Measurements from ENCODE around the gene OSTF1. TPM values are rescaled to one million over a fixed set of nuclear protein-coding genes. Genes with fewer than 3 reads are reported as not detected.

Gene OSTF1
- total and polyA plus RNA-seq, 2 experiments from 2014 or later: 34.9 to 70.9 TPM

GRCh38 chr9:75046725-75047345 lies 41.5 kb upstream of the OSTF1 start:
- no peak overlapping the region for H3K27ac ChIP-seq
- no peak overlapping the region for H3K9ac ChIP-seq
- no peaks in the 10 kb centered on the region for H3K9me2 ChIP-seq (ENCODE audit: insufficient read depth)
- 72 to 78% methylated on average over 3 of the region's 3 CpGs for WGBS, 2 experiments (ENCODE audit: low coverage in 1 of 2, low lambda C conversion rate in 2 of 2, missing lambda C conversion rate in 2 of 2)
- no peaks in the 10 kb centered on the region for H4K20me1 ChIP-seq (ENCODE audit: insufficient read depth)
- no peaks in the 10 kb centered on the region for H3K27me3 ChIP-seq (replicated peaks; ENCODE audit: insufficient read depth)
- H3K9me3 ChIP-seq (ENCODE audit: low read depth): no peaks in the 10 kb centered on the region
- H3K79me2 ChIP-seq (ENCODE audit: insufficient read depth): no peaks in the 10 kb centered on the region
- H3F3A ChIP-seq (ENCODE audit: insufficient read depth): no peaks in the 10 kb centered on the region
- no peak overlapping the region for H3K4me2 ChIP-seq (ENCODE audit: unreplicated experiment)
- DNase-seq: no peak
- no peak overlapping the region for H2AFZ ChIP-seq
- H3K36me3 ChIP-seq (ENCODE audit: low read depth): no peaks in the 10 kb centered on the region
- in situ Hi-C loops (cut with MboI): no loop called here
- no peaks in the 10 kb centered on the region for H3K4me1 ChIP-seq (ENCODE audit: insufficient read depth)
- H3K4me3 ChIP-seq: no peak overlapping the region
- TF ChIP-seq EZH2 (IDR thresholded peaks at IDR 0.05; ENCODE audit: insufficient read depth, poor library complexity, severe bottlenecking): no peak
- no peak for TF ChIP-seq EZH2phosphoT487 (IDR thresholded peaks at IDR 0.05; ENCODE audit: insufficient read depth, low read depth)

GRCh38 chr9:75047506-75047905 lies 40.8 kb upstream of the OSTF1 start:
- no peaks in the 10 kb centered on the region for H3K79me2 ChIP-seq (ENCODE audit: insufficient read depth)
- no peaks in the 10 kb centered on the region for H3K4me1 ChIP-seq (ENCODE audit: insufficient read depth)
- in situ Hi-C loops (cut with MboI): no loop called here
- no peak for TF ChIP-seq EZH2phosphoT487 (IDR thresholded peaks at IDR 0.05; ENCODE audit: insufficient read depth, low read depth)
- TF ChIP-seq EZH2 (IDR thresholded peaks at IDR 0.05; ENCODE audit: insufficient read depth, poor library complexity, severe bottlenecking): no peak
- H4K20me1 ChIP-seq (ENCODE audit: insufficient read depth): no peaks in the 10 kb centered on the region
- DNase-seq: no peak
- no peaks in the 10 kb centered on the region for H3K36me3 ChIP-seq (ENCODE audit: low read depth)
- no peaks in the 10 kb centered on the region for H3K9me3 ChIP-seq (ENCODE audit: low read depth)
- no peak overlapping the region for H3K9ac ChIP-seq
- H3K4me3 ChIP-seq: no peak overlapping the region
- no peak overlapping the region for H2AFZ ChIP-seq
- no peak overlapping the region for H3K27ac ChIP-seq
- no peak overlapping the region for H3K4me2 ChIP-seq (ENCODE audit: unreplicated experiment)
- no peaks in the 10 kb centered on the region for H3K27me3 ChIP-seq (replicated peaks; ENCODE audit: insufficient read depth)
- 44 to 49% methylated on average over 2 of the region's 2 CpGs for WGBS, 2 experiments (ENCODE audit: low coverage in 1 of 2, low lambda C conversion rate in 2 of 2, missing lambda C conversion rate in 2 of 2)
- no peaks in the 10 kb centered on the region for H3K9me2 ChIP-seq (ENCODE audit: insufficient read depth)
- H3F3A ChIP-seq (ENCODE audit: insufficient read depth): no peaks in the 10 kb centered on the region

- Histone ChIP-seq H3K36me3 (ENCODE audit: low read depth) (no peaks in the 10 kb centered on the region), H3K4me2 (ENCODE audit: unreplicated experiment) (no peak overlapping the region), H3K9me2 (ENCODE audit: insufficient read depth) (no peaks in the 10 kb centered on the region), H3K27ac (no peak overlapping the region), H3K4me3 (no peak overlapping the region), H3K27me3 (replicated peaks; ENCODE audit: insufficient read depth) (no peaks in the 10 kb centered on the region), H3K4me1 (ENCODE audit: insufficient read depth) (no peaks in the 10 kb centered on the region), H4K20me1 (ENCODE audit: insufficient read depth) (no peaks in the 10 kb centered on the region), H3K9me3 (ENCODE audit: low read depth) (no peaks in the 10 kb centered on the region), H2AFZ (no peak overlapping the region), H3F3A (ENCODE audit: insufficient read depth) (no peaks in the 10 kb centered on the region), H3K79me2 (ENCODE audit: insufficient read depth) (no peaks in the 10 kb centered on the region), H3K9ac (no peak overlapping the region)
- TF ChIP-seq EZH2 (IDR thresholded peaks at IDR 0.05; ENCODE audit: insufficient read depth, poor library complexity, severe bottlenecking): no peak
- no peak for TF ChIP-seq EZH2phosphoT487 (IDR thresholded peaks at IDR 0.05; ENCODE audit: insufficient read depth, low read depth)
- no peak for DNase-seq
- in situ Hi-C loops (cut with MboI): no loop called here
Observed at GRCh38 chr9:75051285-75051684, 37.0 kb upstream of the OSTF1 start.

GRCh38 chr9:75053869-75054268 lies 34.4 kb upstream of the OSTF1 start:
- H3K9me2 ChIP-seq (ENCODE audit: insufficient read depth): no peaks in the 10 kb centered on the region
- no peaks in the 10 kb centered on the region for H3K27me3 ChIP-seq (replicated peaks; ENCODE audit: insufficient read depth)
- no peak overlapping the region for H3K27ac ChIP-seq
- H3F3A ChIP-seq (ENCODE audit: insufficient read depth): no peaks in the 10 kb centered on the region
- H3K4me3 ChIP-seq: no peak overlapping the region
- H3K36me3 ChIP-seq (ENCODE audit: low read depth): no peaks in the 10 kb centered on the region
- 87% methylated on average over 1 of the region's 1 CpG for WGBS, 2 experiments (ENCODE audit: low coverage in 1 of 2, low lambda C conversion rate in 2 of 2, missing lambda C conversion rate in 2 of 2)
- no peak for TF ChIP-seq EZH2 (IDR thresholded peaks at IDR 0.05; ENCODE audit: insufficient read depth, poor library complexity, severe bottlenecking)
- no peak for TF ChIP-seq EZH2phosphoT487 (IDR thresholded peaks at IDR 0.05; ENCODE audit: insufficient read depth, low read depth)
- no peaks in the 10 kb centered on the region for H3K9me3 ChIP-seq (ENCODE audit: low read depth)
- H4K20me1 ChIP-seq (ENCODE audit: insufficient read depth): no peaks in the 10 kb centered on the region
- no peak overlapping the region for H3K9ac ChIP-seq
- no peaks in the 10 kb centered on the region for H3K4me1 ChIP-seq (ENCODE audit: insufficient read depth)
- H2AFZ ChIP-seq: no peak overlapping the region
- no peak overlapping the region for H3K4me2 ChIP-seq (ENCODE audit: unreplicated experiment)
- in situ Hi-C loops (cut with MboI): no loop called here
- no peaks in the 10 kb centered on the region for H3K79me2 ChIP-seq (ENCODE audit: insufficient read depth)
- no peak for DNase-seq

Measured in GM23248 (cell line).